Mesenchymal stem cell (in vitro differentiated cells and primary cell): ENCODE data around the gene NHLH1.

Experiments used
- DNase-seq: peaks from one replicate; pipeline ENCODE4 v3.0.0-alpha.2; 2013
- H2AFZ ChIP-seq: one replicate; pipeline ENCODE4 v1.6.1; 2013; ENCODE audit warnings: low read depth, mild to moderate bottlenecking, control low read depth, inconsistent platforms, low read length, moderate library complexity
- H2AK5ac ChIP-seq: 2 replicates; pipeline ENCODE4 v1.6.1; 2013; ENCODE audit warnings: low read length, moderate library complexity, mild to moderate bottlenecking, inconsistent platforms; ENCODE audit not compliant: severe bottlenecking
- H2BK120ac ChIP-seq: one replicate; pipeline ENCODE4 v1.6.1; 2013; ENCODE audit warnings: low read depth, mild to moderate bottlenecking, inconsistent platforms, low read length, moderate library complexity
- H2BK12ac ChIP-seq, 2 experiments: one replicate each; pipeline ENCODE4 v1.6.1; 2013; ENCODE audit warnings: inconsistent platforms in 2 of 2, low read length in 2 of 2, mild to moderate bottlenecking in 2 of 2, moderate library complexity in 2 of 2, control low read depth in 1 of 2
- H2BK15ac ChIP-seq: one replicate; pipeline ENCODE4 v1.6.1; 2013; ENCODE audit warnings: mild to moderate bottlenecking, low read depth, inconsistent platforms; ENCODE audit not compliant: poor library complexity, severe bottlenecking
- H2BK5ac ChIP-seq: 2 replicates; pipeline ENCODE4 v1.6.1; 2013; ENCODE audit warnings: low read depth, mild to moderate bottlenecking, low read length, control low read depth, inconsistent platforms; ENCODE audit not compliant: poor library complexity, severe bottlenecking
- H3K14ac ChIP-seq, 2 experiments: one replicate each; pipeline ENCODE4 v1.6.1; 2013; ENCODE audit warnings: inconsistent platforms in 2 of 2, low read length in 2 of 2, control low read depth in 1 of 2, mild to moderate bottlenecking in 1 of 2, moderate library complexity in 1 of 2
- H3K18ac ChIP-seq, 2 experiments: one replicate each; pipeline ENCODE4 v1.6.1; 2013; ENCODE audit warnings: inconsistent platforms in 2 of 2, low read length in 2 of 2, control low read depth in 1 of 2, low read depth in 1 of 2, mild to moderate bottlenecking in 1 of 2
- H3K23ac ChIP-seq, 2 experiments: one replicate each; pipeline ENCODE4 v1.6.1; 2013; ENCODE audit warnings: inconsistent platforms in 2 of 2, low read length in 2 of 2, mild to moderate bottlenecking in 2 of 2, moderate library complexity in 2 of 2, control low read depth in 1 of 2
- H3K27ac ChIP-seq: 2 replicates; pipeline ENCODE4 v1.5.1; 2013; ENCODE audit warnings: mild to moderate bottlenecking, moderate library complexity, low read length, control low read depth, inconsistent platforms; ENCODE audit not compliant: poor library complexity, severe bottlenecking
- H3K27me3 ChIP-seq, 2 experiments: 2 replicates each; pipeline versions ENCODE4 v1.6.1 to v1.7.0; 2013; ENCODE audit warnings: low read length in 2 of 2, mild to moderate bottlenecking in 2 of 2, moderate library complexity in 2 of 2, control low read depth in 1 of 2, inconsistent platforms in 1 of 2; ENCODE audit not compliant: control insufficient read depth in 1 of 2, insufficient read depth in 1 of 2
- H3K36me3 ChIP-seq, 2 experiments: 2 replicates each; pipeline versions ENCODE4 v1.6.1 to v1.7.0; 2013; ENCODE audit warnings: low read length in 2 of 2, control low read depth in 1 of 2, inconsistent platforms in 1 of 2, low read depth in 1 of 2, mild to moderate bottlenecking in 1 of 2; ENCODE audit not compliant: insufficient read depth in 2 of 2, control insufficient read depth in 1 of 2
- H3K4ac ChIP-seq, 2 experiments: one replicate each; pipeline ENCODE4 v1.6.1; 2013; ENCODE audit warnings: inconsistent platforms in 2 of 2, low read length in 2 of 2, mild to moderate bottlenecking in 2 of 2, moderate library complexity in 2 of 2, control low read depth in 1 of 2, low read depth in 1 of 2
- H3K4me1 ChIP-seq: 2 replicates; pipeline ENCODE4 v1.6.1; 2013; ENCODE audit warnings: low read depth, low read length, control low read depth; ENCODE audit not compliant: control insufficient read depth, insufficient read depth
- H3K4me2 ChIP-seq: 2 replicates; pipeline ENCODE4 v1.6.1; 2013; ENCODE audit warnings: low read length, mild to moderate bottlenecking, inconsistent platforms; ENCODE audit not compliant: poor library complexity, severe bottlenecking
- H3K4me3 ChIP-seq, 2 experiments: 2 replicates each; pipeline versions ENCODE4 v1.5.1 to v1.7.0; 2013; ENCODE audit warnings: low read length in 2 of 2, mild to moderate bottlenecking in 2 of 2, control low read depth in 1 of 2, low read depth in 1 of 2; ENCODE audit not compliant: insufficient read depth in 1 of 2
- H3K79me1 ChIP-seq: replicated peaks from 2 replicates; pipeline ENCODE4 v1.6.1; 2013; ENCODE audit warnings: mild to moderate bottlenecking, control low read depth, low read length, inconsistent platforms; ENCODE audit not compliant: poor library complexity, severe bottlenecking
- H3K9ac ChIP-seq: 2 replicates; pipeline ENCODE4 v1.7.0; 2013; ENCODE audit warnings: mild to moderate bottlenecking, low read length, moderate library complexity
- H3K9me3 ChIP-seq: 2 replicates; pipeline ENCODE4 v1.7.0; 2013; ENCODE audit warnings: mild to moderate bottlenecking, low read length; ENCODE audit not compliant: control insufficient read depth
- H4K8ac ChIP-seq: one replicate; pipeline ENCODE4 v1.6.1; 2013; ENCODE audit warnings: inconsistent platforms, mild to moderate bottlenecking, low read length, moderate library complexity
- H4K91ac ChIP-seq: one replicate; pipeline ENCODE4 v1.6.1; 2013; ENCODE audit warnings: mild to moderate bottlenecking, low read length, inconsistent platforms
- WGBS: methylation state at CpG from one replicate; pipeline ENCODE4 v1.1.7; 2013; ENCODE audit warnings: mixed read lengths; 5-methylcytosine and 5-hydroxymethylcytosine counted together

The NHLH1 gene

DNA sequence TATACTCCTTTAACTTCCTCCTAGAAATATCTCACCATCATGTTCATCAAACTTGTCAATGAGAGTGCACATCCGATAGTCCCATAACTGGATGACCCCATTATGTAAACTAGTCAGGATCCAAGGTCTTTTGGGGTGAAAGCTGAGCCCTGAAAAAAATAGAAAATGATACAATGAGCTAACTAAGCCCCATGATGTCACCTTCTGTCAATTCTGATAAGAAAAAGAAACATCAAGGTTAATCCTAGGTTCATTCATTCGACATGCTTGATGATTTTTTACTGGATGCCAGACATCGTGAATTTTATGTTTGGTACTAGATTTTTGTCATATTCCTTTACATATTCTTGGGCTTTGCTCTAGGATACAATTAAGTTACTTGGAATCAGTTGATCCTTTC is 26.7 kb upstream of the NHLH1 start:
- H3K36me3 ChIP-seq = peaks cover 5 to 64% of the 10 kb centered on the region in 2 experiments
- no peaks in the 10 kb centered on the region for H3K27me3 ChIP-seq
- no peak overlapping the region for H3K27ac ChIP-seq
- no peak overlapping the region for H3K14ac ChIP-seq
- H2AFZ ChIP-seq = no peak overlapping the region
- H3K23ac ChIP-seq = no peak overlapping the region
- no peak for DNase-seq
- H4K91ac ChIP-seq = no peak overlapping the region
- no peaks in the 10 kb centered on the region for H3K4me1 ChIP-seq
- H2BK15ac ChIP-seq = no peak overlapping the region
- H2BK5ac ChIP-seq = no peak overlapping the region
- no peak overlapping the region for H3K4me2 ChIP-seq
- H3K18ac ChIP-seq = no peak overlapping the region
- peak overlapping the region in 1 of 2 experiments; percentile 96 for H3K4me3 ChIP-seq
- no peak overlapping the region for H2BK12ac ChIP-seq
- no peak overlapping the region for H2BK120ac ChIP-seq
- no peak overlapping the region for H4K8ac ChIP-seq
- no peak overlapping the region for H2AK5ac ChIP-seq
- 100% methylated on average over 2 of the region's 3 CpGs for WGBS
- no peaks in the 10 kb centered on the region for H3K9me3 ChIP-seq
- peaks cover 2% of the 10 kb centered on the region for H3K79me1 ChIP-seq
- H3K4ac ChIP-seq = no peak overlapping the region
- H3K9ac ChIP-seq = peak overlapping the region; percentile 99

- H3K4ac ChIP-seq = no peak overlapping the region
- H3K79me1 ChIP-seq = peaks cover 2% of the 10 kb centered on the region
- H2BK5ac ChIP-seq = no peak overlapping the region
- no peak overlapping the region for H3K27ac ChIP-seq
- no peak overlapping the region for H4K8ac ChIP-seq
- no peaks in the 10 kb centered on the region for H3K4me1 ChIP-seq
- H3K4me2 ChIP-seq = peak overlapping the region; percentile 54
- H3K9ac ChIP-seq = peak overlapping the region; percentile 99
- no peak overlapping the region for H3K18ac ChIP-seq
- H3K36me3 ChIP-seq = peaks cover 6 to 63% of the 10 kb centered on the region in 2 experiments
- H3K27me3 ChIP-seq = no peaks in the 10 kb centered on the region
- no peak overlapping the region for H2BK120ac ChIP-seq
- no peak overlapping the region for H3K23ac ChIP-seq
- H2AFZ ChIP-seq = no peak overlapping the region
- no peak overlapping the region for H2AK5ac ChIP-seq
- H3K14ac ChIP-seq = no peak overlapping the region
- H3K9me3 ChIP-seq = no peaks in the 10 kb centered on the region
- WGBS = 90% methylated on average over 2 of the region's 2 CpGs
- H2BK15ac ChIP-seq = no peak overlapping the region
- no peak overlapping the region for H2BK12ac ChIP-seq
- no peak for DNase-seq
- peak overlapping the region in 1 of 2 experiments; percentile 96 for H3K4me3 ChIP-seq
- no peak overlapping the region for H4K91ac ChIP-seq
Observed at GRCh38 chr1:160340866-160341265, 26.0 kb upstream of the NHLH1 start.

- H3K79me1 ChIP-seq = peaks cover 11% of the 10 kb centered on the region
- 0% methylated on average over 6 of the region's 7 CpGs for WGBS
- H2BK12ac ChIP-seq = peak overlapping the region in 1 of 2 experiments; percentile 25
- peak overlapping the region; percentile 60 for H2BK5ac ChIP-seq
- peaks cover 9 to 63% of the 10 kb centered on the region in 2 experiments for H3K36me3 ChIP-seq
- peak overlapping the region; percentile 85 for H3K27ac ChIP-seq
- H3K4me1 ChIP-seq = no peaks in the 10 kb centered on the region
- H2AK5ac ChIP-seq = peak overlapping the region; percentile 66
- H3K4me3 ChIP-seq = peak overlapping the region; percentile 78 to 96
- peak overlapping the region; percentile 81 for H4K8ac ChIP-seq
- H4K91ac ChIP-seq = peak overlapping the region; percentile 83
- peak overlapping the region; percentile 79 to 83 for H3K4ac ChIP-seq
- peak overlapping the region; percentile 99 for H3K9ac ChIP-seq
- H3K9me3 ChIP-seq = no peaks in the 10 kb centered on the region
- peak overlapping the region in 1 of 2 experiments; percentile 68 for H3K14ac ChIP-seq
- H2BK120ac ChIP-seq = peak overlapping the region; percentile 64
- H2BK15ac ChIP-seq = no peak overlapping the region
- peak overlapping the region; percentile 95 to 98 for H3K18ac ChIP-seq
- peak; percentile 40 for DNase-seq
- no peak overlapping the region for H2AFZ ChIP-seq
- peak overlapping the region; percentile 74 for H3K4me2 ChIP-seq
- peak overlapping the region in 1 of 2 experiments; percentile 57 for H3K23ac ChIP-seq
- H3K27me3 ChIP-seq = no peaks in the 10 kb centered on the region
Observed at GRCh38 chr1:160342526-160342925, 24.3 kb upstream of the NHLH1 start.

DNA sequence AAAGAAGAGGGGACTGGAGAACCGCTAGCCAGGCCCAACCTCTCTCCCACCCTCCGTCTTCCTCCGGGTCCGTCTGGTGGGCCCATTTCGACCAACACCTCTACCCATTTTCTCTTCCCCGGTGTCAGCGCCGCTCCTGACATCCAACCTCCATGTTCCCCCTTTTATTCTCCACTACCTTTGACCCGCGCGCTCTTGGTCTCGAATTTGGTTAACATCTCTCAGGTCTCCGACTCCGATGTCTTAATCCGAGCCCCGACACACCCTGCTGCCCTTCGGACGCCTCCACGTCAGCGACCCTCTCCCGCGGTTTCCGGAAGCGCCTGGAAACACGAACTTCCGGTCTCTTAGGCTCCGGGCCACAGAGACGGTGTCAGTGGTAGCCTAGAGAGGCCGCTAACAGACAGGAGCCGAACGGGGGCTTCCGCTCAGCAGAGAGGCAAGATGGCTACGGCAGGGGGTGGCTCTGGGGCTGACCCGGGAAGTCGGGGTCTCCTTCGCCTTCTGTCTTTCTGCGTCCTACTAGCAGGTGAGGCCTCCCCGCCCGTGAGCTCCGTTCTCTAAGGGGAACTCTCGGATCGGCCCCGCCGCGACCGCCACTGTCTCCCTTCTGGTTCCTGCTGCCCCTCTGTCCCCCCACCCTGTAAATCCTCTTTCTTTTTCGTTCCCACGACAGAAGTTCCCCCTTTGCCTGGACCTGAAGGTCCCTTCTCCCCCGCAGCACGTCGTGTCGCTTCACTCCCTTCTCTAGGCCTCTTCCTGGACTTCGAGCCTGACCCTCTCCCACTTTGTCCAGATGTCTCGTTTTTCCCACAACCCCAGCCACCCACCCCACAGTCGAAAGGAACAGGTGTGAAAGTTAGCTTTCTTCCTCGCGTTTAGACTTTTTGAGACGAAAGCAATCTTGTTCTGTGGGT is 23.7 kb upstream of the NHLH1 start, which contains the start of the genes COPA and NCSTN:
Gene COPA, minus strand, starts transcription at position 298 of the 917 bp plus-strand sequence. Its CDS starts 80 bp downstream, at position 218.
Gene NCSTN, plus strand, starts transcription at position 431 of the 917 bp plus-strand sequence. Its CDS starts 14 bp downstream, at position 445.
- peak within 1 kb of the TSS in 1 of 2 experiments; percentile 25 for H2BK12ac ChIP-seq
- H3K18ac ChIP-seq = peak within 1 kb of the TSS; percentile 95 to 98
- H3K9ac ChIP-seq = peak within 1 kb of the TSS; percentile 99
- peak within 1 kb of the TSS; percentile 64 for H2BK120ac ChIP-seq
- H3K4me2 ChIP-seq = peak within 1 kb of the TSS; percentile 80
- no peak within 1 kb of the TSS for H2BK15ac ChIP-seq
- H3K14ac ChIP-seq = peak within 1 kb of the TSS in 1 of 2 experiments; percentile 68
- H3K79me1 ChIP-seq = peaks cover 14% of the 10 kb centered on the region
- H2AK5ac ChIP-seq = peak within 1 kb of the TSS; percentile 66
- under 1% methylated on average over 53 of the region's 58 CpGs for WGBS
- H3K9me3 ChIP-seq = no peaks in the 10 kb centered on the region
- H4K91ac ChIP-seq = peak within 1 kb of the TSS; percentile 83
- peak within 1 kb of the TSS; percentile 78 to 96 for H3K4me3 ChIP-seq
- H3K4ac ChIP-seq = peak within 1 kb of the TSS; percentile 83 to 88
- H3K4me1 ChIP-seq = no peaks in the 10 kb centered on the region
- peak within 1 kb of the TSS; percentile 66 for H2AFZ ChIP-seq
- H2BK5ac ChIP-seq = peak within 1 kb of the TSS; percentile 60
- no peaks in the 10 kb centered on the region for H3K27me3 ChIP-seq
- H4K8ac ChIP-seq = peak within 1 kb of the TSS; percentile 92
- H3K27ac ChIP-seq = peak within 1 kb of the TSS; percentile 85
- H3K23ac ChIP-seq = peak within 1 kb of the TSS in 1 of 2 experiments; percentile 57
- DNase-seq = peak; percentile 98
- peaks cover 11 to 62% of the 10 kb centered on the region in 2 experiments for H3K36me3 ChIP-seq
